Gastroesophageal sphincter (tissue), 3 donors: ENCODE measurements around the gene SNTG2.

Experiments
- POLR2A ChIP-seq, 2 donors: fragments of 450-650 bp; IDR thresholded peaks; one replicate each; pipeline ENCODE4 v1.6.1; 2017; ENCODE audit warnings: antibody characterized with exemption in 2 of 2, mild to moderate bottlenecking in 2 of 2, moderate library complexity in 1 of 2
- POLR2AphosphoS5 ChIP-seq: sonication (generic); formaldehyde crosslinking; IDR thresholded peaks from one replicate; pipeline ENCODE4 v1.6.1; 2017; ENCODE audit warnings: antibody characterized with exemption
- TF ChIP-seq, protein P1 (sequence below), 4 experiments: fragments of 200-600 bp in 2 of 4; fragments of 450-650 bp in 2 of 4; sonication (generic) in 1 of 4; IDR thresholded peaks; one replicate each; pipeline ENCODE4 v1.5.1; 2017 to 2019; ENCODE audit warnings: antibody characterized with exemption in 4 of 4, mild to moderate bottlenecking in 2 of 4, moderate library complexity in 2 of 4

DNA sequence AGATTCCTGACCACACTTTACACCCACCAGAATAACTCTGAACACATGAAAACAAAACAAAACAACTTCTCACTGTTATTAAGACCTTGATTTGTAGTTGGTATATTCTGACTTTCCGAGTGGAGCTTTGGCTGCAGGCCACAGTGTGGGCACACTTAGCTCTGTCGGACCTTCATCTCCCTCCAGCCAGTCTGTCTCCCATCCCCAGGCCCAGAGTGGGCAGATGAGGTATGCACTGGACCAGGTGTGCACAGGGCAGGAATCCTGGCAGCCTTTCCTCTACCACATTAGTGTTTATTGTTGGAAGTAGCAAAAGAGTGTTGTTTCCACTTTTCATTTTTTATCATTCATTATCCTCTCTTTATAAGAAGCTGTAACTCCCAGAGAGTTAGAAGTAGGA, 243.2 kb downstream of the SNTG2 start:
- TF ChIP-seq, protein P1, sequence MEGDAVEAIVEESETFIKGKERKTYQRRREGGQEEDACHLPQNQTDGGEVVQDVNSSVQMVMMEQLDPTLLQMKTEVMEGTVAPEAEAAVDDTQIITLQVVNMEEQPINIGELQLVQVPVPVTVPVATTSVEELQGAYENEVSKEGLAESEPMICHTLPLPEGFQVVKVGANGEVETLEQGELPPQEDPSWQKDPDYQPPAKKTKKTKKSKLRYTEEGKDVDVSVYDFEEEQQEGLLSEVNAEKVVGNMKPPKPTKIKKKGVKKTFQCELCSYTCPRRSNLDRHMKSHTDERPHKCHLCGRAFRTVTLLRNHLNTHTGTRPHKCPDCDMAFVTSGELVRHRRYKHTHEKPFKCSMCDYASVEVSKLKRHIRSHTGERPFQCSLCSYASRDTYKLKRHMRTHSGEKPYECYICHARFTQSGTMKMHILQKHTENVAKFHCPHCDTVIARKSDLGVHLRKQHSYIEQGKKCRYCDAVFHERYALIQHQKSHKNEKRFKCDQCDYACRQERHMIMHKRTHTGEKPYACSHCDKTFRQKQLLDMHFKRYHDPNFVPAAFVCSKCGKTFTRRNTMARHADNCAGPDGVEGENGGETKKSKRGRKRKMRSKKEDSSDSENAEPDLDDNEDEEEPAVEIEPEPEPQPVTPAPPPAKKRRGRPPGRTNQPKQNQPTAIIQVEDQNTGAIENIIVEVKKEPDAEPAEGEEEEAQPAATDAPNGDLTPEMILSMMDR (IDR thresholded peaks at IDR 0.05), result no peak
- TF ChIP-seq POLR2AphosphoS5 (no peak), POLR2A (IDR thresholded peaks at IDR 0.05) (no peak)
